Endothelial cell of umbilical vein (primary cell): ENCODE measurements around the gene C19orf85. TPM values are rescaled to one million over a fixed set of nuclear protein-coding genes. Genes with fewer than 3 reads are reported as not detected.

Experiments
- BruUV-seq: library from RNA; stranded (reverse); fragments of 400-500 nt; replicated peaks from 2 replicates; lab custom pipeline; 2021; lab: Mats Ljungman, UMichigan
- CTCF ChIA-PET: fragments of 300-600, 350-600 bp; sonication (Branson Sonifier 250); formaldehyde crosslinking; loops from one replicate; lab custom pipeline; 2021; ENCODE audit warnings: antibody characterized with exemption, inconsistent platforms; lab: Charles Lee
- POLR2A ChIA-PET: fragments of 300-600, 350-600 bp; sonication (Branson Sonifier 250); formaldehyde crosslinking; loops from one replicate; lab custom pipeline; 2021; ENCODE audit warnings: antibody characterized with exemption, inconsistent platforms; lab: Charles Lee
- DNase-seq: peaks from one replicate; pipeline ENCODE4 v3.0.0-alpha.2; 2011; ENCODE audit warnings: low read depth, low spot score
- FAIRE-seq: peaks from 2 replicates; lab custom pipeline; 2011; peaks lifted over from hg19 to GRCh38; lab: Jason Lieb, UNC
- H2AFZ ChIP-seq: 2 replicates; pipeline ENCODE4 v1.6.0; 2012; ENCODE audit warnings: low read depth, low read length, control low read depth, inconsistent platforms
- H3K27ac ChIP-seq: 2 replicates; pipeline ENCODE4 v1.5.1; 2011; ENCODE audit warnings: low read depth, mild to moderate bottlenecking, control low read depth, low read length, moderate library complexity; ENCODE audit not compliant: insufficient read depth
- H3K27me3 ChIP-seq, 2 experiments: 2 replicates each; pipeline versions ENCODE4 v1.6.0 to v1.6.1; 2011; ENCODE audit warnings: low read length in 2 of 2, mixed read lengths in 1 of 2; ENCODE audit not compliant: control insufficient read depth in 2 of 2, insufficient read depth in 2 of 2
- H3K36me3 ChIP-seq, 2 experiments: 2 replicates in 1 of 2; 3 replicates in 1 of 2; pipeline ENCODE4 v1.5.1; 2011; ENCODE audit warnings: low read length in 2 of 2, mild to moderate bottlenecking in 1 of 2, moderate library complexity in 1 of 2; ENCODE audit not compliant: control insufficient read depth in 2 of 2, insufficient read depth in 2 of 2; ENCODE audit errors: extremely low read depth in 1 of 2
- H3K4me1 ChIP-seq: 3 replicates; pipeline ENCODE4 v1.5.1; 2011; ENCODE audit warnings: mild to moderate bottlenecking, low read length; ENCODE audit not compliant: control insufficient read depth, insufficient read depth; ENCODE audit errors: extremely low read depth
- H3K4me2 ChIP-seq: 2 replicates; pipeline ENCODE4 v1.6.1; 2011; ENCODE audit warnings: low read length, control low read depth, mixed read lengths; ENCODE audit not compliant: insufficient read depth
- H3K4me3 ChIP-seq, 3 experiments: fragments of 200-600 bp in 1 of 3; sonication (generic), shearing (Covaris generic) in 1 of 3; replicated peaks in 1 of 3; 2 replicates each; pipeline ENCODE4 v1.5.1; 2011 to 2016; ENCODE audit warnings: control low read depth in 3 of 3, low read length in 3 of 3, mild to moderate bottlenecking in 2 of 3, inconsistent platforms in 1 of 3, low read depth in 1 of 3, moderate library complexity in 1 of 3; ENCODE audit not compliant: insufficient read depth in 1 of 3
- H3K79me2 ChIP-seq: 2 replicates; pipeline ENCODE4 v1.6.0; 2012; ENCODE audit warnings: low read length, inconsistent platforms; ENCODE audit not compliant: control insufficient read depth, insufficient read depth
- H3K9ac ChIP-seq: replicated peaks from 2 replicates; pipeline ENCODE3; 2011; ENCODE audit warnings: low read length, control low read depth; ENCODE audit not compliant: insufficient read depth; ENCODE audit errors: extremely low read depth
- H3K9me1 ChIP-seq: replicated peaks from 3 replicates; pipeline ENCODE4 v1.6.0; 2011; ENCODE audit warnings: mild to moderate bottlenecking, low read length; ENCODE audit not compliant: control insufficient read depth, insufficient read depth; ENCODE audit errors: extremely low read depth
- H3K9me3 ChIP-seq: replicated peaks from 2 replicates; pipeline ENCODE4 v1.5.1; 2012; ENCODE audit warnings: low read length, inconsistent platforms; ENCODE audit not compliant: control insufficient read depth, insufficient read depth
- H4K20me1 ChIP-seq: replicated peaks from 2 replicates; pipeline ENCODE3; 2011; ENCODE audit warnings: mild to moderate bottlenecking, low read length; ENCODE audit not compliant: control insufficient read depth, insufficient read depth; ENCODE audit errors: extremely low read depth
- CTCF ChIP-seq, 2 donors: IDR thresholded peaks; 1 replicate in 1 of 2; 2 replicates in 1 of 2; pipeline ENCODE4 v1.5.1; 2011; ENCODE audit warnings: low read length in 2 of 2, mild to moderate bottlenecking in 2 of 2, moderate library complexity in 2 of 2, control low read depth in 1 of 2, inconsistent platforms in 1 of 2, low read depth in 1 of 2; ENCODE audit not compliant: insufficient read depth in 1 of 2; ENCODE audit errors: extremely low read depth in 1 of 2
- EZH2 ChIP-seq: IDR thresholded peaks from 2 replicates; pipeline ENCODE4 v1.6.1; 2012; ENCODE audit warnings: borderline replicate concordance, low read depth, mild to moderate bottlenecking, moderate library complexity, low read length, inconsistent platforms; ENCODE audit not compliant: severe bottlenecking
- FOS ChIP-seq: IDR thresholded peaks from 2 replicates; pipeline ENCODE4 v1.6.1; 2011; ENCODE audit warnings: mild to moderate bottlenecking, low read length, moderate library complexity, borderline replicate concordance; ENCODE audit not compliant: insufficient read depth
- GATA2 ChIP-seq: IDR thresholded peaks from 2 replicates; pipeline ENCODE4 v1.7.0; 2011; ENCODE audit warnings: low read depth, mild to moderate bottlenecking, moderate library complexity, mixed read lengths, low read length; ENCODE audit not compliant: insufficient read length, insufficient read depth
- JUN ChIP-seq: IDR thresholded peaks from 2 replicates; pipeline ENCODE4 v1.6.1; 2011; ENCODE audit warnings: borderline replicate concordance, low read depth; ENCODE audit not compliant: insufficient read length, insufficient read depth
- MAX ChIP-seq: IDR thresholded peaks from 2 replicates; pipeline ENCODE4 v1.6.1; 2011; ENCODE audit not compliant: insufficient read depth, insufficient read length
- MYC ChIP-seq: IDR thresholded peaks from one replicate; pipeline ENCODE4 v1.6.1; 2011; ENCODE audit warnings: mild to moderate bottlenecking, low read depth, low read length
- POLR2A ChIP-seq: IDR thresholded peaks from 2 replicates; pipeline ENCODE4 v1.6.1; 2012; ENCODE audit warnings: low read depth, mild to moderate bottlenecking, control low read depth, low read length
- POLR2AphosphoS5 ChIP-seq: IDR thresholded peaks from 2 replicates; pipeline ENCODE4 v1.6.1; 2012; ENCODE audit warnings: low read depth, mild to moderate bottlenecking, control low read depth, low read length, moderate library complexity; ENCODE audit not compliant: insufficient read depth
- dilution Hi-C: fragments of 300-500 bp; cut with MboI; formaldehyde crosslinking; loops from one replicate; pipeline ENCODE4 v1.15.0; 2019; ENCODE audit warnings: low sequenced_read_pairs; ENCODE audit not compliant: extremely low pct_ligation_motif_present
- intact Hi-C: fragments of 100-400 bp; cut with micrococcal nuclease; formaldehyde crosslinking; loops from one replicate; pipeline ENCODE4 v1.10.0; 2022
- polyA plus RNA-seq, 4 experiments: library from polyadenylated mRNA; depleted of rRNA in 3 of 4; stranded (reverse) in 3 of 4; unstranded in 1 of 4; fragments of >200 nt; gene quantifications; 2 replicates each; pipeline versions ENCODE4 v1.2.1 to v1.2.3, GENCODE V29; 2011 to 2012; ENCODE audit warnings: missing spikeins in 1 of 4
- total RNA-seq: library from RNA; stranded (reverse); gene quantifications from 2 replicates; pipeline ENCODE4 v1.2.3, GENCODE V29; 2021

C19orf85 gene
- total and polyA plus RNA-seq, 2 donors (not counting 3 experiments of a cell fraction or from before 2014, with no cell fraction given) = not detected

- no TSS peak for BruUV-seq
- H4K20me1 ChIP-seq = no peaks in the 10 kb centered on the region
- H2AFZ ChIP-seq = no peak overlapping the region
- H3K4me3 ChIP-seq = no peak overlapping the region
- POLR2A ChIA-PET = no interaction called here
- H3K9me3 ChIP-seq = no peaks in the 10 kb centered on the region
- no peaks in the 10 kb centered on the region for H3K36me3 ChIP-seq
- CTCF ChIA-PET = no interaction called here
- DNase-seq (no peak), FAIRE-seq (no peak)
- H3K4me2 ChIP-seq = no peak overlapping the region
- no peaks in the 10 kb centered on the region for H3K79me2 ChIP-seq
- H3K27ac ChIP-seq = no peak overlapping the region
- H3K9ac ChIP-seq = no peak overlapping the region
- no peaks in the 10 kb centered on the region for H3K4me1 ChIP-seq
- peaks cover 37 to 42% of the 10 kb centered on the region in 2 experiments for H3K27me3 ChIP-seq
- H3K9me1 ChIP-seq = no peaks in the 10 kb centered on the region
- intact Hi-C loops = no loop called here
- no peak for TF ChIP-seq CTCF (IDR thresholded peaks at IDR 0.05; ENCODE audit: extremely low read depth in 1 of 2, insufficient read depth in 1 of 2, low read depth in 1 of 2, low read length in 2 of 2)
- no peak for TF ChIP-seq POLR2A
- TF ChIP-seq JUN = no peak
- no peak for TF ChIP-seq MYC
- no peak for TF ChIP-seq FOS
- no peak for TF ChIP-seq POLR2AphosphoS5
- TF ChIP-seq MAX = no peak
- TF ChIP-seq GATA2 = no peak
- no peak for TF ChIP-seq EZH2
- dilution Hi-C loops = no loop called here
Measured at GRCh38 chr19:55440411-55441105, 24.0 kb downstream of the C19orf85 start.
